ENCODE measurements around the gene VRK1. TPM values are rescaled to one million over a fixed set of nuclear protein-coding genes. Genes with fewer than 3 reads are reported as not detected.

The VRK1 gene
- total RNA-seq, 1 experiment from 2014 or later = 26.5 TPM

GRCh38 chr14:96849733-96850132 lies 52.6 kb downstream of the VRK1 start:
- peaks cover 4% of the 10 kb centered on the region; the same call in 1 of the 2 replicates for H3K36me3 ChIP-seq (ENCODE audit: control insufficient read depth, insufficient read depth, low read length)
- ATAC-seq = no peak
- in situ Hi-C loops (cut with HindIII; ENCODE audit: low pct_unique_long_range_greater_than_20kb, low sequenced_read_pairs) = no loop called here
- H3K27ac ChIP-seq (ENCODE audit: low read length) = no peak overlapping the region
- no peaks in the 10 kb centered on the region for H3K27me3 ChIP-seq (ENCODE audit: control insufficient read depth, insufficient read depth, low read length)
- no peaks in the 10 kb centered on the region for H3K4me1 ChIP-seq (ENCODE audit: control insufficient read depth, insufficient read depth, low read length)
- no peak for DNase-seq (ENCODE audit: low read depth, low spot score)
- TF ChIP-seq SIN3A (IDR thresholded peaks at IDR 0.05; ENCODE audit: borderline replicate concordance, insufficient read depth, low read depth, low read length) = no peak
- no peak for TF ChIP-seq POLR2AphosphoS5 (IDR thresholded peaks at IDR 0.05; ENCODE audit: low read depth, low read length)
- no peak for TF ChIP-seq TCF7L2 (IDR thresholded peaks at IDR 0.05; ENCODE audit: low read depth, low read length)
- TF ChIP-seq REST (IDR thresholded peaks at IDR 0.05; ENCODE audit: insufficient read depth in 1 of 2, low read depth in 2 of 2, low read length in 1 of 2) = no peak
- TF ChIP-seq CTCF (IDR thresholded peaks at IDR 0.05) = no peak
- POLR2A ChIA-PET = no interaction called here
- CTCF ChIA-PET = no interaction called here
- no TSS peak for BruUV-seq (replicated peaks)
- no peak overlapping the region for H3K4me3 ChIP-seq (ENCODE audit: low read depth in 2 of 2, low read length in 2 of 2)
- intact Hi-C loops (cut with micrococcal nuclease; ENCODE audit: unreplicated experiment) = no loop called here
- H3K9me3 ChIP-seq (ENCODE audit: control insufficient read depth, insufficient read depth, low read depth, low read length) = no peaks in the 10 kb centered on the region

DNA sequence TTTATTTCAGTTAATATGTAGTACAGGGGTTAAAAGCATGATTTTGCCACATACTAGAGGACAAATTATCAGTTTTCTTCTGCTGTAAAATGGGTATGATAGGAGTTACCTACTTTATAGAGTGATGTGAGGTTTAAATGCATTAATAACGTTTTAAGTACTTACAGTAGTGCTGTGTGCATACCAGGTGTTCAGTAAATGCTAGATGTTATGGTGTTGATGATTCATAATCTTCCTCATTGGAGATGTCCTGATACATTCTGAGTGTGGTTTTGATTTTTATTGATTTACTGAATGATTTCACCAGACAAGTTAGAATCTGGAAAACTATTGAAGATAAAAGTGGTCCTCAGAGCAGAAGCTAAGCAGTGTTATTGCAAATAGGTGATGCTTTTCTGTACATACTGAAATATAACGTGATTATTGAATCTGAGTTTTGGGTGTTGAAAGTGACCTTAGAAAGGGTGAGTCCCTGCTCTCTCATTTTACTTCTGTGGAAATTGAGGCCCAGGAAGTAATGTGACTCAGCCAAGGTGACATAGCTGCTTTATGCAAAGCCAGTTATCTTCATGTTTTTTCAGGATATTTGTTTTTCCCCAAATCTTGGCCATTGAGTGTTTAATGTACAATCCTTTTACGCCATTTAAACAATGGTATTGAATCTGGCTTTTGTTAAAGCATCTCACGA lies 54.7 kb downstream of the VRK1 start:
- ATAC-seq (no peak), DNase-seq (ENCODE audit: low read depth, low spot score) (no peak)
- no peak for TF ChIP-seq CTCF (IDR thresholded peaks at IDR 0.05)
- no peak for TF ChIP-seq SIN3A (IDR thresholded peaks at IDR 0.05; ENCODE audit: borderline replicate concordance, insufficient read depth, low read depth, low read length)
- Histone ChIP-seq H3K36me3 (ENCODE audit: control insufficient read depth, insufficient read depth, low read length) (peaks cover 2% of the 10 kb centered on the region; the same call in 1 of the 2 replicates), H3K27ac (ENCODE audit: low read length) (no peak overlapping the region), H3K27me3 (ENCODE audit: control insufficient read depth, insufficient read depth, low read length) (no peaks in the 10 kb centered on the region), H3K4me1 (ENCODE audit: control insufficient read depth, insufficient read depth, low read length) (no peaks in the 10 kb centered on the region), H3K9me3 (ENCODE audit: control insufficient read depth, insufficient read depth, low read depth, low read length) (no peaks in the 10 kb centered on the region), H3K4me3 (ENCODE audit: low read depth in 2 of 2, low read length in 2 of 2) (no peak overlapping the region)
- no TSS peak for BruUV-seq (replicated peaks)
- intact Hi-C loops (cut with micrococcal nuclease; ENCODE audit: unreplicated experiment) = no loop called here
- ChIA-PET POLR2A (no interaction called here), CTCF (interaction anchor here (0.6 to 1.0 kb wide), 2 partner anchors 9 to 1079 kb away, joined by 3 to 4 read pairs; no protein-coding TSS in a partner anchor)
- in situ Hi-C loops (cut with HindIII; ENCODE audit: low pct_unique_long_range_greater_than_20kb, low sequenced_read_pairs) = no loop called here

Data from Panc1 (cell line).